Neural cell (in vitro differentiated cells): ENCODE measurements around the gene CLN6. TPM values are rescaled to one million over a fixed set of nuclear protein-coding genes. Genes with fewer than 3 reads are reported as not detected.

Experiments used
- H2AFZ ChIP-seq: fragments of 200-600, 300-800 bp; sonication (generic), shearing (Covaris generic); 2 replicates; pipeline ENCODE4 v1.6.0; 2014; ENCODE audit warnings: low read depth, mild to moderate bottlenecking, antibody characterized with exemption, low read length, moderate library complexity
- H3F3A ChIP-seq: fragments of 200-600 bp; shearing (Covaris generic); 2 replicates; pipeline ENCODE4 v1.6.1; 2016; ENCODE audit warnings: mild to moderate bottlenecking, moderate library complexity, mixed read lengths, antibody characterized with exemption, low read length; ENCODE audit not compliant: insufficient read depth, poor library complexity, severe bottlenecking
- H3K27ac ChIP-seq: fragments of 200-600, 300-800 bp; sonication (generic), shearing (Covaris generic); 2 replicates; pipeline ENCODE4 v1.5.1; 2014; ENCODE audit warnings: mild to moderate bottlenecking, low read length, moderate library complexity
- H3K27me3 ChIP-seq: fragments of 300-800, 200-600 bp; sonication (generic), shearing (Covaris generic); 2 replicates; pipeline ENCODE4 v1.6.0; 2014; ENCODE audit warnings: mild to moderate bottlenecking, low read depth, low read length, moderate library complexity; ENCODE audit not compliant: insufficient read depth
- H3K36me3 ChIP-seq: fragments of 300-800, 200-600 bp; sonication (generic), shearing (Covaris generic); 2 replicates; pipeline ENCODE4 v1.5.1; 2014; ENCODE audit warnings: mild to moderate bottlenecking, antibody characterized with exemption, low read length, moderate library complexity; ENCODE audit not compliant: insufficient read depth
- H3K4me2 ChIP-seq: fragments of 300-800, 200-600 bp; sonication (generic), shearing (Covaris generic); 2 replicates; pipeline ENCODE4 v1.6.0; 2014; ENCODE audit warnings: mild to moderate bottlenecking, low read length
- H3K4me3 ChIP-seq: fragments of 300-800, 200-600 bp; sonication (generic), shearing (Covaris generic); 2 replicates; pipeline ENCODE4 v1.5.1; 2014; ENCODE audit warnings: mild to moderate bottlenecking, low read length, moderate library complexity
- H3K79me2 ChIP-seq: fragments of 200-600 bp; shearing (Covaris generic); replicated peaks from 2 replicates; pipeline ENCODE4 v1.6.0; 2014; ENCODE audit warnings: mild to moderate bottlenecking, low read length, moderate library complexity; ENCODE audit not compliant: insufficient read depth
- H3K9ac ChIP-seq: fragments of 300-800, 200-600 bp; sonication (generic), shearing (Covaris generic); 2 replicates; pipeline ENCODE4 v1.6.1; 2016; ENCODE audit warnings: mild to moderate bottlenecking, low read length, mixed read lengths
- H3K9me2 ChIP-seq: fragments of 200-600 bp; shearing (Covaris generic); 2 replicates; pipeline ENCODE4 v1.6.1; 2016; ENCODE audit warnings: mild to moderate bottlenecking, low read length, mixed read lengths; ENCODE audit not compliant: insufficient read depth
- H3K9me3 ChIP-seq: fragments of 200-600, 300-800 bp; sonication (generic), shearing (Covaris generic); 2 replicates; pipeline ENCODE4 v1.6.1; 2016; ENCODE audit warnings: mild to moderate bottlenecking, mixed run types, low read length, moderate library complexity, mixed read lengths
- H4K20me1 ChIP-seq: fragments of 200-600 bp; shearing (Covaris generic); 2 replicates; pipeline ENCODE4 v1.6.1; 2016; ENCODE audit warnings: mild to moderate bottlenecking, mixed run types; ENCODE audit not compliant: insufficient read depth
- CTCF ChIP-seq: fragments of 450-650 bp; IDR thresholded peaks from 2 replicates; pipeline ENCODE4 v1.5.1; 2014; ENCODE audit warnings: antibody characterized with exemption, mild to moderate bottlenecking, moderate library complexity; ENCODE audit not compliant: poor library complexity, severe bottlenecking
- EP300 ChIP-seq: fragments of 450-650 bp; conservative IDR thresholded peaks from 2 replicates; pipeline ENCODE4 v1.6.1; 2014; ENCODE audit warnings: antibody characterized with exemption, mild to moderate bottlenecking, moderate library complexity; ENCODE audit not compliant: poor library complexity, severe bottlenecking
- EZH2 ChIP-seq: fragments of 200-600, 300-800 bp; shearing (Covaris generic), sonication (generic); IDR thresholded peaks from 2 replicates; pipeline ENCODE4 v1.6.1; 2014; ENCODE audit warnings: antibody characterized with exemption, low read length, borderline replicate concordance, mild to moderate bottlenecking; ENCODE audit not compliant: insufficient read depth, poor library complexity, severe bottlenecking
- MXI1 ChIP-seq: fragments of 450-650 bp; conservative IDR thresholded peaks from 2 replicates; pipeline ENCODE4 v1.6.1; 2014; ENCODE audit warnings: antibody characterized with exemption, mild to moderate bottlenecking; ENCODE audit not compliant: poor library complexity, severe bottlenecking
- POLR2AphosphoS5 ChIP-seq: IDR thresholded peaks from 2 replicates; pipeline ENCODE4 v1.6.1; 2012
- RAD21 ChIP-seq: fragments of 450-650 bp; conservative IDR thresholded peaks from 2 replicates; pipeline ENCODE4 v1.6.1; 2014; ENCODE audit warnings: antibody characterized with exemption, mild to moderate bottlenecking, moderate library complexity
- REST ChIP-seq: IDR thresholded peaks from 2 replicates; pipeline ENCODE4 v1.6.1; 2012; ENCODE audit warnings: borderline replicate concordance
- SMC3 ChIP-seq: fragments of 450-650 bp; conservative IDR thresholded peaks from 2 replicates; pipeline ENCODE4 v1.6.1; 2014; ENCODE audit warnings: antibody characterized with exemption, mild to moderate bottlenecking, moderate library complexity; ENCODE audit not compliant: poor library complexity
- TAF1 ChIP-seq: IDR thresholded peaks from 2 replicates; pipeline ENCODE4 v1.6.1; 2012; ENCODE audit warnings: low read depth
- polyA plus RNA-seq: library from polyadenylated mRNA; depleted of rRNA; stranded (reverse); fragments of >200 nt; gene quantifications from 2 replicates; pipeline ENCODE4 v1.2.3, GENCODE V29; 2014

Gene CLN6
- polyA plus RNA-seq, 1 donor from 2014 or later: 4.9 TPM

- TF ChIP-seq REST: no peak
- TF ChIP-seq EP300: no peak
- no peak for TF ChIP-seq EZH2
- TF ChIP-seq MXI1: no peak
- TF ChIP-seq POLR2AphosphoS5: no peak
- no peak for TF ChIP-seq TAF1
- TF ChIP-seq SMC3: no peak
- TF ChIP-seq CTCF: no peak
- no peak for TF ChIP-seq RAD21
- Histone ChIP-seq H3K79me2 (no peaks in the 10 kb centered on the region), H3K4me2 (no peak overlapping the region), H3K36me3 (no peaks in the 10 kb centered on the region), H3K27me3 (no peaks in the 10 kb centered on the region), H3F3A (no peaks in the 10 kb centered on the region), H4K20me1 (no peaks in the 10 kb centered on the region), H3K9ac (no peak overlapping the region), H3K4me3 (no peak overlapping the region), H3K9me3 (no peaks in the 10 kb centered on the region), H3K9me2 (no peaks in the 10 kb centered on the region), H2AFZ (no peak overlapping the region), H3K27ac (no peak overlapping the region)
These were observed 11.8 kb upstream of the CLN6 start for GRCh38 chr15:68241088-68241935.

GRCh38 chr15:68239025-68239424 lies 9.5 kb upstream of the CLN6 start:
- no peaks in the 10 kb centered on the region for H3K36me3 ChIP-seq
- H3K4me3 ChIP-seq: no peak overlapping the region
- H3K79me2 ChIP-seq: no peaks in the 10 kb centered on the region
- no peaks in the 10 kb centered on the region for H3K9me2 ChIP-seq
- no peaks in the 10 kb centered on the region for H3F3A ChIP-seq
- TF ChIP-seq REST (no peak), SMC3 (no peak), CTCF (no peak), POLR2AphosphoS5 (no peak), TAF1 (no peak), RAD21 (no peak), MXI1 (no peak)
- no peak overlapping the region for H2AFZ ChIP-seq
- H3K4me2 ChIP-seq: no peak overlapping the region
- H3K27ac ChIP-seq: no peak overlapping the region
- no peak overlapping the region for H3K9ac ChIP-seq
- no peaks in the 10 kb centered on the region for H3K27me3 ChIP-seq
- no peaks in the 10 kb centered on the region for H4K20me1 ChIP-seq
- no peaks in the 10 kb centered on the region for H3K9me3 ChIP-seq
